GM04504 (cell line): Measurements from ENCODE around the gene OGFR.

ENCODE experiments used
- DNase-seq: peaks from one replicate; pipeline ENCODE4 v3.0.0-alpha.2; 2012; ENCODE audit warnings: low read depth

Gene OGFR

DNA sequence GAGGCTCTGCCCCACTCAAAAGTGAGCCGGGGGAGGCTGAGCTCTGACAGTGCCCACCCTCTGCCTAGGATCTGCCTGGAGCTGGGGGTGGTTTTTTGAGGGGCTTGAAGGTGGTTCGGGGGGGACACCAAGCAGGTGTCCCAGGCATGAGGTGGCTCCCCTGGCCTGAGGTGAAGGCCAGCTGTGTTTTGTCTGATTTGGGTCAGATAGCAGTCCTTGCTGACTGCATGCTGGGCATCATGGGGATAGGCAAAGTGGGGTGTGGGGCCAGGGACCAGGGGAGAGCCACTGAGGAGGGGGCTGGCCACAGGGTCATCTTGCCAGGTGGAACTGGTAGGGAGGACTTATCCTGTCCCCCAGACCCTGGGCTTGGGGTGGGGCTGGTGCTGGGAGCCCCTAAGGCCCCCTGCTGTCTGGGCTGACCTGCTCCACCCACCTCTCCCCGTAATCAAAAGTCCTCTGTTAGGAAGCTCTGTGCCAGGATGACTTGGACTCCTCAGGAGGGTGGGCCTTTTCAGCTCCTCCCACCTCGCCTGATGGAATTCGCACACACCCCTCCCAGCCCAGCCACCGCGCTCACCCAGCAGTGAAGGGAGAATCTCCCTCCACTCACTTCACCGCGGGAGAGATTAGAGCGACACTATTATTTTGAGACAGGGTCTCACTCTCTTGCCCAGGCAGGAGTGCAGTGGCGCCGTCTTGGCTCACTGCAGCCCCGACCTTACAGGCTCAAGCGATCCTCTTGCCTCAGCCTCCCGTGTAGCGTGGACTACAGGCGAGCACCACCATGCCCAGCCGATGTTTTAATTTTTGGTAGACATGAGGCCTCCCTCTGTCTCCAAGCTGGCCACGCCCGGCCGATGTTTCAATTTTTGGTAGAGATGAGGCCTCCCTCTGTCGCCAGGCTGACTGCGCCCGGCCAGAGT is 10.7 kb downstream of the OGFR start:
- no peak for DNase-seq

DNA sequence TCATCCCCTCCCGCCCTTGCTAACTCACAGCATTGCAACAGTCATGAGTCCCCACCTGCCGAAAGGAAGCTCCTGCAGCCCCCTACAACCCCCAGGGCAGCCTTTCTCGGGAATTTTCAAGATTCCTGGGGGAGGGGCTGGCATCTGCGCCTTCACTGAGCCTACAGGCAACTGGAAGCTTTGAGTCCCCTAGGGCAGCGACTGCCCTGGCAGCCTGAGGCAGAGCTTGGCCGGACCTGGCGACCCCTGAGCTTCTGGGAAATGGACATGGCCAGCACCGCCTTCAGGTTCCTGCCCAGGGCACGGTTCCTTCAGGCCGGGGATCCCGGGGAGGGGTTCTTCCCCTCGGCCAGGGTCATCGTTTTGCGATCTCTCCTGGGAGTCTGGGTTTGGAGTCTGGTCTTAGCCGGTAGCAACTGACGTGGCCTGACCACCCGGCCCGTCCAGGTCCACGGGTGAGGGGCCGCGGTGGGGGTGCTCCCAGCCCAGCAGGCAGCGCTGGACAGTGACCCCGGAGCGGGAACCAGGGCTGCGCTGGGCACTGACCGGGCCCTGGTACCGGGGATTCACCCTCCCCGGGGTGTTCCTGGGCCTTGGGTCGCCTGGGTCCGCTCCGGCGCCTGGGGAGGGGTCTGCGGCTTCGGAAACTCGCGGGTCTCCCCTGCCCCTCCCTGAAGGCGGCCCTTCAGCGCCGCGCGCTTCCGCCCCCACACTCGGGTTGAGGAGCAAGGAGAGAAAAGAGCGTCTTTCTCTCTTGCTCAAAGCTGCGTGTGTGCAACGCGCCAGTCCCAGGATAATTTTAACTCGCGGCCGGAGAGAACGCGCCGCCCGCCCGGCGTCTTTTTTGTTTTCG is 11.6 kb downstream of the OGFR start:
- no peak for DNase-seq

DNA sequence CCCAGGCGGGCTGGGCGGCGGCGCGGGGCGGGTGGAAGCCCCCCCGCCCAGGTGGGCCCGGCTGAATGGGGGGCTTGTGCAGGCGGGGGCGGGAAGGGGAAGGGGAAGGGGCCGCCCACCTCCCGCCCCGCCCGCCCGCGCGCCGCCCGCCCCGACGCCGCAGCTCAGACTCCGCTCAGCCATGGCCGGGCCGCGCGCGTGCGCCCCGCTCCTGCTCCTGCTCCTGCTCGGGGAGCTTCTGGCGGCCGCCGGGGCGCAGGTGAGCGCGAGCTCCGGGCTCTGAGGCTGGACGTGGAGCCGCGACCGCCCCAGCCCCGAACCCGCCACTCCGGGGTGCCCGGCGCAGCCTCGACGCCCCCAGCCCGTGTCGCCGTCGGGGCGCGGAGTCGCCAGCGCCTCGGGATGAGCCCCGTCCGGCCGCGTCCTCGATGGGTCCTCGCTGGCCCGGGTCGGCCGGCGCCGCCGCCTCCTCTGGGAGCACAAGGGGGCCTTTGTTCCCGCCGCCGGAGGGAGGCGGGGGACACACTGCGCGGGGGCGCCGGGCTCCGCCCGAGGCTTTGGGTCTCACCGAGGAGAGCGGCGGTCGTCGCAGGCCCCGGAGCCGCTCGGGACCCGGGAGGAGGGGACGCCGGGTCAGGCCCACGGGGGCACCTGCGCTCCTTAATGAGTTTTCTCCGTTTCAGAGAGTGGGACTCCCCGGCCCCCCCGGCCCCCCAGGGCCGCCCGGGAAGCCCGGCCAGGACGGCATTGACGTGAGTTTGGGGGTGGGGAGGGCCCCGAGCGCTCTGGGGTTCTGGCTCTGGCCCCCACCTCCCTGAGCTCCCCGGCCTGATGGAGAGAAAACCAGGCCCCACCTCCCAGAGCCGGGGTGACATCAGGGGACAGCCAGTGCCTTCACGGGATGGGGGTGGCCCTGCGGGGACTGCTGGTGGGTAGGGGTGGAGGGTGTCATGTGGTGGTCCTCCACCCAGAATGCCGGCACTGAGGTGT is 12.5 kb downstream of the OGFR start, which contains the start of gene COL9A3:
TSS of gene COL9A3 (plus strand) at position 167 of the 990 bp plus-strand sequence. CDS start at position 182, 15 bp downstream.
- no peak for DNase-seq

DNA sequence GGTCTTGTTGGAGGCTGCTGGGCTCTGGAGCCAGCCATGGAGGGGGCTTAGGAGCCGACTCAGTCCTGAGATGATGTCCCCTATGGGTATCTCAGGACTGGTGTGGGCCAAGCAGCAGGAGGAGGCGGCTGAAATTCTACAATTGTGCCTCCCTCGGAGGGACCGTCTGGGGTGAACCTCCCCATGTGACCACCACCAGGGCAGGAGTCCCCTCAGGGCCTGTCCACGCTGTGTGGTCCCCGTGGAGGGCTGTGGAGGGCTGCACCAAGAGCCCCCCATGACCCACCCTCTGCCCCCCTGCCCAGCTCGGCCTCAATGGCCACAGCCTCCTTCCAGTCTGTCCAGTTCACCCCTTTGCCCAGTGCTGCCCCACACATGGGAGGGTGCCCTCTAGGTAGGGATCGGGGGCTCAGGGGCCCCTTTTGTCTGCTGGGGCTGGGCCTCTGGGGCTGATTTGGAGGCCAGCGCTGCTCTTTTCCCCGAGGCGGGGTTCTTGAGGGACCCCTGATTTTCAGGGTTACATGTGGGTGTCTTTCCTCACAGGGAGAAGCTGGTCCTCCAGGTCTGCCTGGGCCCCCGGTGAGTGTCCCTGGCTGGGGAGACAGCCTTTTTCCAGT is 13.4 kb downstream of the OGFR start:
- DNase-seq = no peak

- no peak for DNase-seq
Observed at GRCh38 chr20:62818592-62819493, 14.2 kb downstream of the OGFR start.

GRCh38 chr20:62819494-62820174 is 15.0 kb downstream of the OGFR start:
- DNase-seq = no peak

DNA sequence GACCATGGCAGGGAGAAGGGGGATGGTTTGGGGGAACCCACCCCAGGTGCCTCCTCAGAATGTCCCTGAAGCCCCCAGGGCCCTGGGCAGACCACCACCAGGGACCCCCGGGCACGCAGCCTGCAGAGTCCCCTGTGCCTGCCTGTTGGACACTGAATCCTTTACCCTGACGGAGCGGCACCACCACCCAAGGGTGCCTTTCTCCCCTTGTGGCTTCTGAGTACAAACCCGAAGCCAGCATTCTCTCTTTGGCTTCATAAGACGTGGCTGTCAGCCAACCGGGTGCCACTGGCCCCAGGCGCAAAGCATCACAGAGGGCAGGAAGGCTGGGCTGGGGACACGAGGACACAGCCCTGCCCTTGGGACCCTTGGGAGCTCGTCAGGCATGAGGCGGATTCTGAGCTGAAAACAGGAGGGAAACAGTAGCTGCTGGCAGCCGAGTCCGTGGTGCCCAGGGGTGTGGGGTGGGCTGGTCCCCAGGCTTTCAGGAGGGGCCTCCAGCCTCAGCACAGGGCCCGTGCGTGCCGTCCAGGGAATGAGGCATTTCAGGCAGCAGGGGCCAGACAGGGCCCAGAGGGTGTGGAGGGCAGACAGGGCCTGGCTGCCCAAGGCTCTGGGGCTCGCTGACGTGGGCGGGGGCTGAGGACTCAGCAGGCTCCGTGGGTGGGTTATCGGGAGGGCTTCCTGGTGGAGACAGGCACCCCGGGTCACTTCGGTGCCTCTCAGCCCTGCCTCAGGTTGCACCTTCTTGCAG is 15.8 kb downstream of the OGFR start:
- DNase-seq = no peak

DNA sequence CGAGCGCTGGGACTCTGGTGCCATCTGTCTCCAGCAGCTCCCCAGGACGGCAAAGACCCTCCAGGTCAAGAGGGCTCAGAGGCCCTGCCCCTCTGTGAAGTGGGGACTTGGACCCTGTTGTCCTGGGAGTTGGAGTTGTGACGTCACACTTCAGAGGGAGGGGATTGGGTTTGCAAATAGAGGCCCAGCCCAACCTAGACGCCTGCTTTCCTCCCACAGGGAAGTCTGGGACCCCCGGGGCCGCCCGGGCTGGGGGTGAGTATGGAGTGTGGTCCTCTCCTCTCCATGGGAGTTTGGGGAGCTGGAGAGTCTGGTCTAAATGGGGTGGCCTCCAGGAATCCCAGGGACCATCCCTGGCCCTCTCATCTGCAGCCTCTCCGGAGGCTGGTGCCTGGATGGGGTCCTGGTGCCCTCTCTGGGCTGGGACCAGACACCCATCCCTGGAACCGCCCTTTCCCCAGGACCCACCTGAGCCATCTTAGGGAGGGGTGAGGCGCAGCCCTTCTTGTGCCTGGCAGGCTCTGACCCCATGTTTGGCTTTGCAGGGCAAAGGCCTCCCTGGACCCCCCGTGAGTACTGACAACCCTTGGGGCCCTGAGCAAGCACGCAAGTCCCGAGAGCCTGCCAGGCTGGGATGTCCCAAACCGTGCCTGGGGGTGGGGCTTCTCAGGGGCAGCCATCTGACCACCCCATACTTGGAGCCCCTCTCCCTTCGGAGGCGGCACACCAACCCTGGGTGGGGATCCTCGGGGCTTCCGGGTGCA is 16.5 kb downstream of the OGFR start:
- DNase-seq = no peak

DNA sequence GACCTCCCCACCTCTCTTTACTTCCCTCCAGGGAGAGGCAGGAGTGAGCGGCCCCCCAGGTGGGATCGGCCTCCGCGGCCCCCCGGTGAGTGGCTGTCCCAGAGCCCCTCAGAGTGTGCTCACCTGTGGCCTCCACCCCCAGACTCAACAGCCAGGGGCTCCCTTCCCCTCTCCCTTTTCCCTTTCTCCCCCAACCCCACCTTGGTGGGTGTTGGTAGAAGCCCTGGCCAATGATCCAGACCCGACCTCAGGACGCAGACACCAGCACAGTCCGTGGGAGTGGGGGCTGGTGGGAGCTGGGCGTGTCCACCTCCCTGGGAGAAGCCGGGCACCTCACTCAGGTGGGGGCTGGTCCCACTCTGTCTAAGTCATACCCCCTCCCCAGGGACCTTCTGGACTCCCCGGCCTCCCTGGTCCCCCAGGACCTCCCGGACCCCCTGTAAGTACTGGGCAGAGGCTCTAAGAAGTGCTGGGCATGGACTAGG is 17.1 kb downstream of the OGFR start:
- DNase-seq = no peak

DNA sequence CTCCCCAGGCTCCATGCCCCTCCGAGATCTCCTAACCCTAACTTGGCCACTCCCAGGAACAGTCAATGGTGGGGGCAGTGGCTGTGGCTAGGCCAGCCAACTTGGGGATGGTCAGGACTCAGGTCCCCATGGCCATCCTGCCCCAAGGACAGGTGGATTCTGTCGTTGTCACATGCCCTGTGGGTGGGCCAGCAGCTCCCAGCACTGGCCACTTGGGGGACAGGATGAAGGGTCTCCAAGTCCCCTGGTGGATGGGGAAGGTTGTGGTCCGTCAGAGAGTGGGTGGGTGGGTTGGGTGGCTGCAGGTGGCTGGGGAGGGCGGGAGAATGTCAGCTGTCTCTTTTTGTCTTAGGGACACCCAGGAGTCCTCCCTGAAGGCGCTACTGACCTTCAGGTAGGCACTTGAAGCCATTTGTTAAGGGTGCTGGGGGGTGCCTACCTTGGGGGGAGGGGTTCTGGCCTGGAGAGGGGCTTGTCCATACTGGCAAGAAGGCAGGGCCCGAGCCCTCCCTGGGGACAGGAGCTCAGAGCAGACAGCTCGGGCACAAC is 17.7 kb downstream of the OGFR start:
- DNase-seq = no peak

DNA sequence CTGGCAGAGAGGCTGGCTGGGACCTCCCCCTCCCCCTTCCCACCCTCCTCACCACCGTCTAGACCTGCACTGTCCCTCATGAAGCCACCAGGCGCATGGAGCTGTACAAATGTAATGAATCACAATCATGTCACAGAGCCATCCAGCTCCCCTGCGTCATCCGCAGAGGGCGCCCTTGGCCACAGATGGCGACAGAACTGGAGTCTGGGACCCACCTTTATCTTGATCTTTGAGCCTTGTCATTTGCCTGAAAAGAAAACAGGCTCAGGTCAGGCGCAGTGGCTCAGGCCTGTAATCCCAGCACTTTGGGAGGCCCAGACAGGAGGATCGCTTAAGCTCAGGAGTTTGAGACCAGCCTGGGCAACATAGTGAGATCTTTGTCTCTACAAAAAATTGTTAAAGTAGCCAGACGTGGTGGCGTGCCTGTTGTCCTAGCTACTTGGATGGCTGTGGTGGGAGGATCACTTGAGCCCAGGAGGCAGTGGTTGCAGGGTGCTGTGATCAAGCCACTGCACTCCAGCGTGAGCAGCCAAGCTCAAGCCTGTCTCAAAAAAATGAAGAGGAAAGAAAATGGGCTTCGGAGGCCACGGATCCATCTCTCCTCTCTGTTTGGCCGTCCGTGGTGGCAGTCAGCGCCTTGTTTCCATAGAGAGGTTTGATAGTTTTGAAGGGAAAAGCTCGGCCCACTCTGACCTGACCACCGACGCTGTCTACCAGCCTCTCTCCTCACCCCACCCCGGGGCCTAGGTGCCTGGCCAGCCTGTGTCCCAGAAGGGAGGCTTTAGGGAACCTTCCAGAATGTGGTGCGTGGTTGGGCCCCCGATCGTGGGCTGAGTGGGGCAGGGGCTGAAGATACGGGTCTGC is 18.4 kb downstream of the OGFR start:
- no peak for DNase-seq

GRCh38 chr20:62823688-62824475 is 19.2 kb downstream of the OGFR start:
- no peak for DNase-seq

DNA sequence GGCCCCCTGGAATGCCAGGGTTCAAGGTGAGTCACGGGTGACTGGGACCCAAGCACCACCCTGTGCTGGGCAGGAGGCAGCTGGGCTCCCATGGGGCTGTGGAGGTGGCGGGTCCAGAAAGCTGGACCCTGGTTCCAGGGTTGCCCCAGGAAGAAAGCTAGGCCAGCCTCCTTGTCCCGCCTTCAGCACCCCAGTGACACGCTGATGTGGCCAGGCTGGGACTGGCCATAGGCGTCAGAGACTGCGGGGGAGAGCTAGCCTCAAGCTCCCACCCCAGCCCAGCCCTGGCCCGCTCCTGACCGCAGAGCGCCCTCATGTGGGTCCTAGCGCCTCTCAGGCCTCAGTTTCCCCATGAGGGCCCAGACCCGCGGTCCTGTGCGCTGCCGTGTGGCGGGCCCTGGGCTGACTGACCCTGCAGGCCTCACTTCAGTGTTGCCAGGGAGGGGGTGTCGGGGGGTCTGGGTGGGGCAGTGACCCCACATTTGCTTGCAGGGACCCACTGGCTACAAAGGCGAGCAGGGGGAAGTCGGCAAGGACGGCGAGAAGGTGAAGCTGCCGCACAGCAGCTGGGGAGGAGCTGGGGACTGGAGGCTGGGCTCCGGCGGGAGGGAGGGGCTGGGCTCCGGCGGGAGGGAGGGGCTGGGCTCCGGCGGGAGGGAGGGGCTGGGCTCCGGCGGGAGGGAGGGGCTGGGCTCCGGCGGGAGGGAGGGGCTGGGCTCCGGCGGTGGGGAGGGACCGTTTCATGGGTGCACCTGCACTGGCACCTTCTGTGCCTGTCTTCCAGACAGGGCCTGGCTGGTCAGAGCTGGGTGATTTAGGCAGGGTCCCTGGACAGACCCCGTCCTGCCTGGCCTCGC is 20.1 kb downstream of the OGFR start:
- no peak for DNase-seq

- no peak for DNase-seq
Observed at GRCh38 chr20:62825333-62825985, 20.8 kb downstream of the OGFR start.
